Measurements from ENCODE around the gene USP17L22. TPM values are rescaled to one million over a fixed set of nuclear protein-coding genes. Genes with fewer than 3 reads are reported as not detected.
"Not testable (repeated sequence)": the region's sequence is repeated elsewhere in the genome, so short reads cannot be mapped to it uniquely, and the experiment has no call there.

USP17L22 gene, protein sequence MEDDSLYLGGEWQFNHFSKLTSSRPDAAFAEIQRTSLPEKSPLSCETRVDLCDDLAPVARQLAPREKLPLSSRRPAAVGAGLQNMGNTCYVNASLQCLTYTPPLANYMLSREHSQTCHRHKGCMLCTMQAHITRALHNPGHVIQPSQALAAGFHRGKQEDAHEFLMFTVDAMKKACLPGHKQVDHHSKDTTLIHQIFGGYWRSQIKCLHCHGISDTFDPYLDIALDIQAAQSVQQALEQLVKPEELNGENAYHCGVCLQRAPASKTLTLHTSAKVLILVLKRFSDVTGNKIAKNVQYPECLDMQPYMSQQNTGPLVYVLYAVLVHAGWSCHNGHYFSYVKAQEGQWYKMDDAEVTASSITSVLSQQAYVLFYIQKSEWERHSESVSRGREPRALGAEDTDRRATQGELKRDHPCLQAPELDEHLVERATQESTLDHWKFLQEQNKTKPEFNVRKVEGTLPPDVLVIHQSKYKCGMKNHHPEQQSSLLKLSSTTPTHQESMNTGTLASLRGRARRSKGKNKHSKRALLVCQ
- polyA plus RNA-seq (ENCODE audit: insufficient read length): not detected

DNA sequence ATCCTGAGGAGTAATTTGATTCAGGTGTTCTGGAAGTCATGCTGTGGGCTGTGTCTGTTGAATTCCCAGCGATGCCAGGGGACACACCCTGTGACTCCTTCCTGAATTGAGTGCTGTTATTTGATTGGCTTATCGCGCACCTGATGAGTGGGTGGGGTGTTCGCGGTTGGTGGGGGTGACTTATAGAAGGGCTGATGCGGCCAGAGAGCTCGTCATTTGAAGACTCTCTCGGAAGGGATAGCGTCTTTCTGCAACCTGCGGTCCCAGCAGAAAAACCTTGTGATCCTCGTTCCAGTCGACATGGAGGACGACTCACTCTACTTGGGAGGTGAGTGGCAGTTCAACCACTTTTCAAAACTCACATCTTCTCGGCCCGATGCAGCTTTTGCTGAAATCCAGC, at the start of gene USP17L22:
Gene USP17L22 (plus strand): TSS at position 301 of the 400 bp plus-strand sequence. CDS start 0 bp downstream, at position 301.
- DNase-seq (ENCODE audit: low read depth): not testable (repeated sequence)

DNA sequence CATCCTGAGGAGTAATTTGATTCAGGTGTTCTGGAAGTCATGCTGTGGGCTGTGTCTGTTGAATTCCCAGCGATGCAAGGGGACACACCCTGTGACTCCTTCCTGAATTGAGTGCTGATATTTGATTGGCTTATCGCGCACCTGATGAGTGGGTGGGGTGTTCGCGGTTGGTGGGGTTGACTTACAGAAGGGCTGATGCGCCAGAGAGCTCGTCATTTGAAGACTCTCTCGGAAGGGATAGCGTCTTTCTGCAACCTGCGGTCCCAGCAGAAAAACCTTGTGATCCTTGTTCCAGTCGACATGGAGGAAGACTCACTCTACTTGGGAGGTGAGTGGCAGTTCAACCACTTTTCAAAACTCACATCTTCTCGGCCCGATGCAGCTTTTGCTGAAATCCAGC, 47.6 kb upstream of the USP17L22 start, which contains the start of gene USP17L12:
Gene USP17L12 (plus strand): TSS at position 301 of the 400 bp plus-strand sequence. CDS start 0 bp downstream, at position 301.
- not testable (repeated sequence) for DNase-seq (ENCODE audit: low read depth)

GRCh38 chr4:9224596-9224995, 42.8 kb upstream of the USP17L22 start, which contains the start of gene USP17L13:
TSS of gene USP17L13 (plus strand) at chr4:9224896. CDS start at chr4:9224896, 0 bp downstream.
- not testable (repeated sequence) for DNase-seq (ENCODE audit: low read depth)

DNA sequence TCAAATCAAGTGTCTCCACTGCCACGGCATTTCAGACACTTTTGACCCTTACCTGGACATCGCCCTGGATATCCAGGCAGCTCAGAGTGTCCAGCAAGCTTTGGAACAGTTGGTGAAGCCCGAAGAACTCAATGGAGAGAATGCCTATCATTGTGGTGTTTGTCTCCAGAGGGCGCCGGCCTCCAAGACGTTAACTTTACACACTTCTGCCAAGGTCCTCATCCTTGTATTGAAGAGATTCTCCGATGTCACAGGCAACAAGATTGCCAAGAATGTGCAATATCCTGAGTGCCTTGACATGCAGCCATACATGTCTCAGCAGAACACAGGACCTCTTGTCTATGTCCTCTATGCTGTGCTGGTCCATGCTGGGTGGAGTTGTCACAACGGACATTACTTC, 37.2 kb upstream of the USP17L22 start:
- DNase-seq (ENCODE audit: low read depth): not testable (repeated sequence)

- DNase-seq (ENCODE audit: low read depth): not testable (repeated sequence)
Observed at GRCh38 chr4:9234085-9234484, 33.3 kb upstream of the USP17L22 start, which contains the start of gene USP17L15. TSS of gene USP17L15 (plus strand) at chr4:9234385. CDS start at chr4:9234385, 0 bp downstream.

DNA sequence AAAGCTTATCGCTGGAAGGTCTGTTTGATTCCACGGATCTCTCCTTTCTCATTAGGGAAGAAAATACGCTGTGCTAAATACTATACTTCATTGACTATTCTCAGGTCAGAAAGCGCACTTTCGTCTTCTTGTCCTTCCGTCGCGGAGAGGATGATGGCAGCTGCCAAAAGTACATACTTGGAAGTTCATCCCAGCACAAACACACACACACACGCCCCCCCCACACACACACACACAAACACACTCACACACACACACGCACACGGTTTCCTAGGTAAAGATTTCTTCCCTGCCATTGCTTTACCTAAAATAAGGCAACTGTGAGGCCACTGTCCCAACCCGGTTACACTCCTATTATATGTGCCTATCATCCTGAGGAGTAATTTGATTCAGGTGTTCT, 29.0 kb upstream of the USP17L22 start:
- DNase-seq (ENCODE audit: low read depth): not testable (repeated sequence)

DNA sequence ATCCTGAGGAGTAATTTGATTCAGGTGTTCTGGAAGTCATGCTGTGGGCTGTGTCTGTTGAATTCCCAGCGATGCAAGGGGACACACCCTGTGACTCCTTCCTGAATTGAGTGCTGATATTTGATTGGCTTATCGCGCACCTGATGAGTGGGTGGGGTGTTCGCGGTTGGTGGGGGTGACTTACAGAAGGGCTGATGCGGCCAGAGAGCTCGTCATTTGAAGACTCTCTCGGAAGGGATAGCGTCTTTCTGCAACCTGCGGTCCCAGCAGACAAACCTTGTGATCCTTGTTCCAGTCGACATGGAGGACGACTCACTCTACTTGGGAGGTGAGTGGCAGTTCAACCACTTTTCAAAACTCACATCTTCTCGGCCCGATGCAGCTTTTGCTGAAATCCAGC, 23.8 kb upstream of the USP17L22 start, which contains the start of gene USP17L17:
Gene USP17L17 (plus strand): TSS at position 301 of the 400 bp plus-strand sequence. CDS start 0 bp downstream, at position 301.
- not testable (repeated sequence) for DNase-seq (ENCODE audit: low read depth)

GRCh38 chr4:9247953-9248680, 19.3 kb upstream of the USP17L22 start, which contains the start of gene USP17L18:
TSS of gene USP17L18 (plus strand) at chr4:9248630. CDS start at chr4:9248630, 0 bp downstream.
- not testable (repeated sequence) for DNase-seq (ENCODE audit: low read depth)

- not testable (repeated sequence) for DNase-seq (ENCODE audit: low read depth)
Observed at GRCh38 chr4:9253078-9253477, 14.3 kb upstream of the USP17L22 start, which contains the start of gene USP17L19. TSS of gene USP17L19 (plus strand) at chr4:9253378. CDS start at chr4:9253378, 0 bp downstream.

- DNase-seq (ENCODE audit: low read depth): not testable (repeated sequence)
Observed at GRCh38 chr4:9257824-9258223, 9.6 kb upstream of the USP17L22 start, which contains the start of gene USP17L20. TSS of gene USP17L20 (plus strand) at chr4:9258124. CDS start at chr4:9258124, 0 bp downstream.

DNA sequence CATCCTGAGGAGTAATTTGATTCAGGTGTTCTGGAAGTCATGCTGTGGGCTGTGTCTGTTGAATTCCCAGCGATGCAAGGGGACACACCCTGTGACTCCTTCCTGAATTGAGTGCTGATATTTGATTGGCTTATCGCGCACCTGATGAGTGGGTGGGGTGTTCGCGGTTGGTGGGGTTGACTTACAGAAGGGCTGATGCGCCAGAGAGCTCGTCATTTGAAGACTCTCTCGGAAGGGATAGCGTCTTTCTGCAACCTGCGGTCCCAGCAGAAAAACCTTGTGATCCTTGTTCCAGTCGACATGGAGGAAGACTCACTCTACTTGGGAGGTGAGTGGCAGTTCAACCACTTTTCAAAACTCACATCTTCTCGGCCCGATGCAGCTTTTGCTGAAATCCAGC, 4.8 kb upstream of the USP17L22 start, which contains the start of gene USP17L21:
Gene USP17L21 (plus strand): TSS at position 301 of the 400 bp plus-strand sequence. CDS start 0 bp downstream, at position 301.
- not testable (repeated sequence) for DNase-seq (ENCODE audit: low read depth)

DNA sequence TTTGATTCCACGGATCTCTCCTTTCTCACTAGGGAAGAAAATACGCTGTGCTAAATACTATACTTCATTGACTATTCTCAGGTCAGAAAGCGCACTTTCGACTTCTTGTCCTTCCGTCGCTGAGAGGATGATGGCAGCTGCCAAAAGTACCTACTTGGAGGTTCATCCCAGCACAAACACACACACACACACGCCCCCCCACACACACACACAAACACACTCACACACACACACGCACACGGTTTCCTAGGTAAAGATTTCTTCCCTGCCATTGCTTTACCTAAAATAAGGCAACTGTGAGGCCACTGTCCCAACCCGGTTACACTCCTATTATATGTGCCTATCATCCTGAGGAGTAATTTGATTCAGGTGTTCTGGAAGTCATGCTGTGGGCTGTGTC, 4.3 kb downstream of the USP17L22 start:
- DNase-seq (ENCODE audit: low read depth): not testable (repeated sequence)

Other genes with a start within 250 kb of the USP17L22 start
- gene FAM90A26, start 97.2 kb upstream of the USP17L22 start, polyA plus RNA-seq (ENCODE audit: insufficient read length): 0.06 TPM
- not detected for gene USP17L10, start 57.0 kb upstream of the USP17L22 start, polyA plus RNA-seq (ENCODE audit: insufficient read length)
- not detected for gene USP17L11, start 52.2 kb upstream of the USP17L22 start, polyA plus RNA-seq (ENCODE audit: insufficient read length)
- gene USP17L12, start 47.5 kb upstream of the USP17L22 start, polyA plus RNA-seq (ENCODE audit: insufficient read length): not detected
- not detected for gene USP17L13, start 42.7 kb upstream of the USP17L22 start, polyA plus RNA-seq (ENCODE audit: insufficient read length)
- gene USP17L15, start 33.2 kb upstream of the USP17L22 start, polyA plus RNA-seq (ENCODE audit: insufficient read length): not detected
- not detected for gene USP17L17, start 23.7 kb upstream of the USP17L22 start, polyA plus RNA-seq (ENCODE audit: insufficient read length)
- not detected for gene USP17L18, start 19.0 kb upstream of the USP17L22 start, polyA plus RNA-seq (ENCODE audit: insufficient read length)
- not detected for gene USP17L19, start 14.2 kb upstream of the USP17L22 start, polyA plus RNA-seq (ENCODE audit: insufficient read length)
- gene USP17L20, start 9.5 kb upstream of the USP17L22 start, polyA plus RNA-seq (ENCODE audit: insufficient read length): not detected
- gene USP17L21, start 4.7 kb upstream of the USP17L22 start, polyA plus RNA-seq (ENCODE audit: insufficient read length): not detected
- gene USP17L24, start 57.5 kb downstream of the USP17L22 start, polyA plus RNA-seq (ENCODE audit: insufficient read length): not detected
- not detected for gene USP17L25, start 62.3 kb downstream of the USP17L22 start, polyA plus RNA-seq (ENCODE audit: insufficient read length)
- gene USP17L26, start 67.0 kb downstream of the USP17L22 start, polyA plus RNA-seq (ENCODE audit: insufficient read length): not detected
- gene USP17L5, start 71.8 kb downstream of the USP17L22 start, polyA plus RNA-seq (ENCODE audit: insufficient read length): not detected
- gene USP17L27, start 76.5 kb downstream of the USP17L22 start, polyA plus RNA-seq (ENCODE audit: insufficient read length): not detected
- gene USP17L28, start 81.3 kb downstream of the USP17L22 start, polyA plus RNA-seq (ENCODE audit: insufficient read length): not detected
- gene USP17L29, start 86.0 kb downstream of the USP17L22 start, polyA plus RNA-seq (ENCODE audit: insufficient read length): not detected
- gene USP17L30, start 95.5 kb downstream of the USP17L22 start, polyA plus RNA-seq (ENCODE audit: insufficient read length): not detected
- gene DEFB131A, start 176.8 kb downstream of the USP17L22 start, polyA plus RNA-seq (ENCODE audit: insufficient read length): not detected

Data from forelimb muscle (tissue), 1 donor.